ENCODE measurements around the gene TMEM125.

DNA sequence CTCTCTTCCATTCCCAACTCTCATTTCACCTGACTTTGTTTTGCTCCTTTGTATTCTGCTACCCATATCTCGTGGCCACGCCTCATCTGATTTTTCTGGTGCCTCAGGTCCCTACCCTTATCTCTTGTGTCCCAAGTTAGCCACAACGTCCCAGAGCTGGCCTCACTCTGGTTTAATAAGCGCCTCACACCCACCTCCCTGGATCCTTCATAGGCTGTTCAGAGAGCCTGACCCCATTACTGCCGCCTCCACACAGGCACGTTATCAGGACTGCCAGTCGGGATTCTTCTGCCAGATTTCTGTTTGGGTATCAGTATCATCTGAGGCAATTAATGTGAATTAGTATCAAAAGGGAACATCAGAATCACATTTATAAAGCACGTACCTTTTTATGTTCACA, 34.7 kb upstream of the TMEM125 start:
- TF ChIP-seq, protein P1, sequence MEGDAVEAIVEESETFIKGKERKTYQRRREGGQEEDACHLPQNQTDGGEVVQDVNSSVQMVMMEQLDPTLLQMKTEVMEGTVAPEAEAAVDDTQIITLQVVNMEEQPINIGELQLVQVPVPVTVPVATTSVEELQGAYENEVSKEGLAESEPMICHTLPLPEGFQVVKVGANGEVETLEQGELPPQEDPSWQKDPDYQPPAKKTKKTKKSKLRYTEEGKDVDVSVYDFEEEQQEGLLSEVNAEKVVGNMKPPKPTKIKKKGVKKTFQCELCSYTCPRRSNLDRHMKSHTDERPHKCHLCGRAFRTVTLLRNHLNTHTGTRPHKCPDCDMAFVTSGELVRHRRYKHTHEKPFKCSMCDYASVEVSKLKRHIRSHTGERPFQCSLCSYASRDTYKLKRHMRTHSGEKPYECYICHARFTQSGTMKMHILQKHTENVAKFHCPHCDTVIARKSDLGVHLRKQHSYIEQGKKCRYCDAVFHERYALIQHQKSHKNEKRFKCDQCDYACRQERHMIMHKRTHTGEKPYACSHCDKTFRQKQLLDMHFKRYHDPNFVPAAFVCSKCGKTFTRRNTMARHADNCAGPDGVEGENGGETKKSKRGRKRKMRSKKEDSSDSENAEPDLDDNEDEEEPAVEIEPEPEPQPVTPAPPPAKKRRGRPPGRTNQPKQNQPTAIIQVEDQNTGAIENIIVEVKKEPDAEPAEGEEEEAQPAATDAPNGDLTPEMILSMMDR (IDR thresholded peaks at IDR 0.05; ENCODE audit: insufficient read depth, low read length) = no peak
- TF ChIP-seq POLR2AphosphoS5 (IDR thresholded peaks at IDR 0.05; ENCODE audit: low read depth) (no peak), SPI1 (IDR thresholded peaks at IDR 0.05; ENCODE audit: borderline replicate concordance, low read depth) (no peak)
